HG03135 (cell line): ENCODE results near the gene NCMAP.
A peak's percentile ranks its signal among the peaks of the same experiment; 100 is the strongest.
"Not testable (repeated sequence)": the region's sequence is repeated elsewhere in the genome, so short reads cannot be mapped to it uniquely, and the experiment has no call there.

Experiments used
- ATAC-seq: cut with Tn5 transposase; IDR thresholded peaks from one replicate; pipeline ENCODE4 v1.9.1; 2021; ENCODE audit warnings: mild to moderate bottlenecking, moderate library complexity; ENCODE audit not compliant: unreplicated experiment

The NCMAP gene

DNA sequence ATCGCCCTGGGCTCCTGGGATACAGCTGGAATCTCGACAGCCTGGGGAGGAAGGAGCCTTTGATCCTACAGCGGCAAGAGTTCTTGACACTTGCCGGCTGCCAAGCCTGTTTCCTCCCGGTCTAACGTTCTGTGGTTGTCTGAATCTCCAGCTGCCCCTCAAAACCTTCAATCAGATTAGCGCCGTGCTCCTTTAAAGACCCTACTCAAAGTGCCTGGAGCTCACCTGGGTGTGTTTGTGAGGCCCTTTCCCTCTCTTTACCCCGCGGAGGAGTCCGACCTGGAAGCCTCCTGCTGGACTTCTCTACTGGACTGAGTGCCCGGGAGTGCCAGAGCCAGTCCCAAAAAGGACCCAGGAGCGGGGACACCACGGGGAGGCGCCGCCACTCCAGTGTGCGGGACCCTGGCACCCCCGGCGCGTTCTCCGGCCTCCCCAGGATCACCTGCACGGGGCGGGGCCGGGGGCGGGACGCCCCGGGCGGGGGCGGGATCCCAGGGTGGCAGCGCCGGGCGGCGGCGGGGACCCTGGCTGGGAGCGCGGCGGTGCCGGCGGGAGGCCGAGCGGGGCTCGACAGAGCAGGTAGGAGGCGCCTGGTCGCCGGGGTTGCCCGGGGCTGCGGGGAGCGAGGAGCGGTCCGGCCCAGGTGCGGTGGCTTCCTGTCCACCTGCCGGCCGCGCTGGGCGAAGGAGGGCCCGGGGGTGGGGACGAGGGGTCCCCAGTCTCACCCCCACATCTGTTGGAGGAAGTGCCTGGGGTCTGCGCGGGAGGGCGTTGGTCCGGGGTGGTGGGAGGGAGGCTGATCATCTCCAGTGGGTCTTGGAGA is at the start of gene NCMAP:
TSS of gene NCMAP (plus strand) at position 497 of the 823 bp plus-strand sequence. CDS start 39,344 bp downstream, outside the sequence.
- ATAC-seq: no peak

DNA sequence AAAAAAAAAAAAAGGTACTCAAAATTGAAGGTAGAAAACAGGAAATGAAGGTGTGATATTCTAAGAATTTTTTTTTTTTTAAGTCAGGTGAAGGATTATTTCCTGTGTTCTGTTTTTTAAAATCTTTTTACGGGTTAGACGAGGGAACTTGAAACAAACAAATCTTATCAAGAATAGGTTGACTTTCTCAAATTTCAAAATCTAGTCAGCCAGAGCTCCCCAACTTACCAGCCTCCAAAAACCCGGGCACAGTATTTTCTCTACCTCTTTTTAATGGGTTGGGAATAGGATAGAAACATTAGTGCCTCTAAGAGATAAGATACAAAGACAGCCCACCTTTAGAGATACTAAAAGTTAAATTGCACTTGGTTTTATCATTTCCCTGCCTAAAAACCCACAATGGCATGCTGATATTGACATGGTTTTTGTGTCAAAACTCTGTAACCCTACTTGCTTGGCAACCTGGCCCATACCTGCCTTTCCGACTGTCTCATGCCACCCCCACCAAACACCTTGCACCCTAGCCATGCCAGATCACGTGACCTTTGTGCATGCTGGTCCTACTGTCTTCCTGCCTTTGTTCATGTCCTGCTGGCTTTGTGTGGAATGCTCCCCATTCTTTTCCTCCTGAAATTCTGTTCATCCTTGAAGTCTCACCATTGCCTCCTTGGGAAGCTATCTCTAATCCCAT is 49.1 kb upstream of the NCMAP start:
- no peak for ATAC-seq

DNA sequence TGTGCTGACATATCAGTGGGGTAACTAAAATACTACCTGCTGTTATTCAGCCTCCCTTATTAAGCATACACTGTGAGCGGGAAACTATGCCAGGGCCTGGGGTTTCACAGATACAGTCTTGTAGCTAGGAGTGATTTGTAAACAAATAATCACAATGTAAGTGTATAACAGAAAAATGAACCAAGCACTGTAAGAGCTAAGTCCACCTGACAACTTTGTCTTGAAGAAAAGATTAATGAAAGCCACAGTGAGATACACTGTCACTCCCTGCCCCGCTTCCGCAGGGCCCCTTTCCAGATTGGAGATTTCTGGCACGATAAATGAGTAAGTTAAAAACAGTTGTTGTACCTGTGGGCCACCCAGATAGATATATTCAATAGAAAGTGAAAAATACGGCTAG is 48.5 kb upstream of the NCMAP start:
- ATAC-seq: no peak

DNA sequence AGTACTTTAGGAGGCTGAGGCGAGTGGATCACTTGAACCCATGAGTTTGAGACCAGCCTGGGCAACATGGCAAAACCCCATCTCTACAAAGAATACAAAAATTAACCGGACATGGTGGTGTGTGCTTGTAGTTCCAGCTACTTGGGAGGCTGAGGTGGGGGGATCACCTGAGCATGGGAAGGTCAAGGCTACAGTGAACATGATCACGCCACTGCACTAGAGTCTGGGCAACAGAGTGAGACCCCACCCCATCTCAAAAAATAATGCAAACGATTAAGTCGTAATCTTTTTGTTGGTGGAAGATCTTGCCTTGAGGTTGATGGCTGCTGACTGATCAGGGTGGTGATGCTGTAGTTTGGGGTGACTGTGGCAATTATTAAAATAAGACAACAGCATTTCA is 47.0 kb upstream of the NCMAP start:
- no peak for ATAC-seq

DNA sequence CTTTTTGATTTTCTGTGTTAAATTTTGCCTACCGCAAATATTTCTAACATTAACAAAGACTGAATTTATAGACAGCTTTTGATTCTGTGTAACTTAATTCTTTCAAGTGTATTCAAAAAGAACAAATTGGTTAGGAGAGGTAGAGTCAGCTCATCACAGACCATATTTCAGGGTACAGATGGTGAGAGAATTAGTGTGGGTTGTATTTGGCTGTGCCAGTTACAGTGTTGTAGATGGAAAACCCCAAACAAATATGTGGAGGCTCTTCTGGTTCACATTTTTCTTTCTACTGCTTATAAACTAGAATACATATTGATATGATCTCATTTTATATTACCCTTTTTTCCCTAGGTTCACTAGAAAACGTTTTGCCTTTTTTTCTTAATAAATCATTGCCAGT is 42.2 kb upstream of the NCMAP start:
- ATAC-seq: no peak

DNA sequence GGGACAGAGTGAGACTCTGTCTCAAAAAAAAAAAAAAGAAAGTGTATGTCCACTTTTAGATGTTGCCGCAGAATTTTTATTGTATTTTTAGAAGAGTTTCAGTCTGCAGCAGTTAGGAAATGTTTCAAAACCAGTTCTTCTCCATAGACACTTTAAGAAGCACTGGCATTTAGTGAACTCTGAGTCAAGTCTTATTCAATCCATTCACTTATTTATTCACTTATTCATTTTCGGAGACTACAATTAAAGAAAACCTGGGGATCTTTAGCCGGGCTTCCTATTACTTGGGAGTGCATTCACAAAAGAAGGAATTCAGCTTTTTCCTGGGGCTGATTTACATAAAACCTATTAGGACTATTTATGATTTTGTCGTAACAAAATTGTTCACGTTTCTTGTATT is 40.9 kb upstream of the NCMAP start:
- ATAC-seq: no peak

DNA sequence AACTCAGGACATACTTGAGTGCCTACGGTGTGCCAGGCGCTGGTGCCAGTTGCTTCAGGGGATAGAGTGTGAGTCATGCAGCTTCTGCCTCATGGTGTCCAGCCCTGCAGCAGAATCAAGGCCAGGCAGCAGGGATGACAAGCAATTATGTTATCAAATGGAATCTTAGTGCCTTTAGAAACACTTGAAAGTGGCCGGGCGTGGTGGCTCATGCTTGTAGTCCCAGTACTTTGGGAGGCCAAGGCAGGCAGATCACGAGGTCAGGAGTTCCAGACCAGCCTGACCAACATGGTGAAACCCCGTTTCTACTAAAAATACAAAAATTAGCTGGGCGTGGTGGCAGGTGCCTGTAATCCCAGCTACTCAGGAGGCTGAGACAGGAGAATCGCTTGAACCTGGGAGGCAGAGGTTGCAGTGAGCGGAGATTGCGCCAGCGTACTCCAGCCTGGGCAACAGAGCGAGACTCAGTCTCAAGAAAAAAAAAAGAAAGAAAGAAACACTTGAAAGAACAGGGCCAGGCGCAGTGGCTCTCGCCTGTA is 40.1 kb upstream of the NCMAP start:
- ATAC-seq: not testable (repeated sequence)

GRCh38 chr1:24516506-24516905 is 39.4 kb upstream of the NCMAP start:
- ATAC-seq: no peak

GRCh38 chr1:24517898-24518297 is 38.0 kb upstream of the NCMAP start:
- no peak for ATAC-seq

- not testable (repeated sequence) for ATAC-seq
Measured at GRCh38 chr1:24520282-24520681, 35.6 kb upstream of the NCMAP start.

- no peak for ATAC-seq
Measured at GRCh38 chr1:24525606-24526005, 30.3 kb upstream of the NCMAP start.

DNA sequence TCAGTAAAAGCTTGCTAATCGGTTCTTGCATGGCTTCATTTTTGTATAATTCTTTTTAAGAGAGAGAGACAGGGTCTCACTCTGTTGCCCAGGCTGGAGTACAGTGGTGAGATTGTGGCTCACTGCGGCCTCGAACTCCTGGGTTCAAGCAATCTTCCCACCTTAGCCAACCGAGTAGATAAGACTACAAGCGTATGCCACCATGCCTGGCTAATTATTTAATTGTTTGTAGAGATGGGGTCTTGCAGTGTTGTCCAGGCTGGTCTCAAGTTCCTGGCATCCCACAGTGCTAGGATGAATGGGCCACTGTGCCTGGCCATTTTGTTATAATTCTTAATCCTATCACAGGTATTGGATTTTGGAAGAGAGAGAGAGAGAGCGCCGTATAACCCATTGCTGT is 29.8 kb upstream of the NCMAP start:
- ATAC-seq: no peak

GRCh38 chr1:24526940-24527542 is 28.8 kb upstream of the NCMAP start:
- no peak for ATAC-seq

DNA sequence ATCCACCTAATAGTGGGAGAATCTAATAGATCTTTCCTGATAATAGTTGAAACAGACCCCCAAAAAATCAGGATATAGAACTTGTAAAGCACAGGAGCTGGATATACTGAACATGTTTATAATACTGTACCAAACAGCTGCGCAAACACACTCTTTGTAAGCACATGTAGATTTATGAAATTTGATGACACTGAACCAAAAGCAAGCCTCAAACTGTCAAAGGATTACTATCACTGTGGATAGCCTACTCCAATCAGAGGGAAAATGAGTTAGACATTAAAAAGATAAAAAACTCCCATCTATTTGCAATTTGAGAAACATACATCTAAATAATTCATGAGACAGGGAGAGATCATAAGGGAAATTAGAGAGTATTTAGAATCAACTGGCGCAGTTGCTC is 27.1 kb upstream of the NCMAP start:
- no peak for ATAC-seq

DNA sequence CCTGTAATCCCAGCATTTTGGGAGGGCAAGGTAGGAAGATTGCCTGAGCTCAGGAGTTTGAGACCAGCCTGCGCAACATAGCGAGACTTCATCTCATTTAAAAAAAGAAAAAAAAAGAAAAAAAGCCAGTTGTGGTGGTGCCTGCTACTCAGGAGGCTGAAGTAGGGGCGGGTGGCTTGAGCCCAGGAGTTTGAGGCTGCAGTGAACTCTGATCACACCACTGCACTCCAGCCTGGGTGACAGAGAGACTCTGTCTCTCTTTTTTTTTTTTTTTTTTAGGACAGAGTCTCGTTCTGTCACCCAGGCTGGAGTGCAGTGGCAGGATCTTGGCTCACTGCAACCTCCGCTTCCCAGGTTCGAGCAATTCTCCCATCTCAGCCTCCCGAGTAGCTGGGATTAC is 26.6 kb upstream of the NCMAP start:
- not testable (repeated sequence) for ATAC-seq

GRCh38 chr1:24535021-24535424 is 20.9 kb upstream of the NCMAP start:
- peak; percentile 64 for ATAC-seq

GRCh38 chr1:24535778-24536177 is 20.1 kb upstream of the NCMAP start:
- no peak for ATAC-seq

DNA sequence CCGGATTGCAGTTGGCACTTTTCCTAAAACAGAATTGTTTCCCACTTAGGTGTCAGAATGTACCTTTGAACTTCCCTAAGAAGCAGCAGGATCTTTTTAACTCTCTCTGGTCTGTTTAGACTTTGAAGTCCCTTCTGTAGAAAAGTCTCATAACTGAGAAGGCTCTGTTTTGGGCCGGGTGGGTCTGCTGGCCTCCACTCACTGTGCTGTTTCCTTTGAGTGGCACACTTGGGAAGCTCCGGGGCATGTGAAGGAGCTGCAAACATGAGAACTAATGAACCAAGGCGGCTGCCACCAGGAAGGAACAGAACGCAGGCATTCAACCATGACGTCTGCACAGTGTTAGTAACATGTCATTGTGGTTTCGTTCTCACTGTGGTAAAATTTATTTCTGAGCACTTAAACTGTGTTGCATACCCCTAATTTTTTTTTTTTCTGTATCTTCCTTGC is 19.5 kb upstream of the NCMAP start:
- no peak for ATAC-seq

DNA sequence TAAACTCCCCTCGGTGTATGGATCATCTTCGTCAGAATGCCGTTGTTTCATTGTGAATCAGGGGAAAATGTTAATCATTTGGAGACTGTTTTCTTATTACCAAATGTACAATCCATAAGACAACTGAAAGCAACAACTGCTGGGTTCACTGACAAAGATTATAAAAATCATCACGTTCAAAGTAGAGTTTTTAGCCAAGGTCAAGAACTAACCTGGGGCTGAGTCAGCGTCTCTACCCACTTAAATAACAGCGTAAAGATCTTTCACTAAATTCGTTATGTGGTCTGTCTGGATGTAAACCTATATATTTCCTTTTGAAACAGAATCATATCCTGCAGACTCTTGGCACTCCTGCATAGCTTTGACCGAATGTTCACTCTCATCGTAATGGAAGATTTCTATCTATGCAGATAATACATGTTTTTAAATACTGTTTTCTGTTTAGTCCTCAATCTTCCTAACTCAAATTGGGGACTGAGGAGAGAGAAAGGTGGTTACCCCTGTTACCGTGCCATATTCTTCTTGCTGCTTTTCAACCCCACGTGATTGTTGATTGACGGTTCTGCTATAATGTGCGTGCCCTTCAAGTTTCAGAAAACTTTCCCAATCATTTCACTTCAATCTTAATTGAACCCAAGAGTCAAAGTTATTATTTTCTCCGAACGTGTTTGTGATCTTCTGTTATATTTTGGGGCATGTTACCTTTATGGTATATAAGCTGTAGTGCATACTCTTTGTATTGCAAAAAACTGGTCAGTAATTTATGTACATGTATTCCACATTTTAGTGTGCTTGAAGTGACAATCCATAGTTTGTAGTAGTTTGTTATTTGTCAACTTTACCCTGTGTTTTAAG is 15.6 kb upstream of the NCMAP start:
- no peak for ATAC-seq

- no peak for ATAC-seq
Measured at GRCh38 chr1:24540906-24541710, 14.8 kb upstream of the NCMAP start.
